Loucy (cell line): ENCODE measurements around the gene TP63.

ENCODE experiments used
- H2AFZ ChIP-seq: fragments of 200-600 bp; sonication (generic); 2 replicates; pipeline ENCODE4 v1.6.0; 2016; ENCODE audit warnings: antibody characterized with exemption, mild to moderate bottlenecking, low read length, moderate library complexity
- H3F3A ChIP-seq: fragments of 200-600 bp; 2 replicates; pipeline ENCODE4 v1.6.0; 2016; ENCODE audit warnings: antibody characterized with exemption, low read depth, mild to moderate bottlenecking
- H3K27me3 ChIP-seq: fragments of 200-600 bp; sonication (generic); 2 replicates; pipeline ENCODE4 v1.6.1; 2014; ENCODE audit warnings: low read length, mild to moderate bottlenecking; ENCODE audit not compliant: insufficient read depth, poor library complexity, severe bottlenecking
- H3K36me3 ChIP-seq: fragments of 200-600 bp; sonication (generic); 2 replicates; pipeline ENCODE4 v1.6.1; 2016; ENCODE audit warnings: low read length; ENCODE audit not compliant: insufficient read depth
- H3K4me1 ChIP-seq: fragments of 200-600 bp; sonication (generic); 2 replicates; pipeline ENCODE4 v1.5.1; 2014; ENCODE audit warnings: low read length, mild to moderate bottlenecking; ENCODE audit not compliant: insufficient read depth, poor library complexity, severe bottlenecking
- H3K4me2 ChIP-seq: fragments of 200-600 bp; sonication (generic); 2 replicates; pipeline ENCODE4 v1.6.0; 2014; ENCODE audit warnings: antibody characterized with exemption, low read length, low read depth, mild to moderate bottlenecking; ENCODE audit not compliant: poor library complexity, severe bottlenecking
- H3K4me3 ChIP-seq: fragments of 200-600 bp; sonication (generic); 2 replicates; pipeline ENCODE4 v1.5.1; 2014; ENCODE audit warnings: low read length, mild to moderate bottlenecking, mixed read lengths; ENCODE audit not compliant: poor library complexity, severe bottlenecking
- H3K79me2 ChIP-seq: fragments of 200-600 bp; sonication (generic); 2 replicates; pipeline ENCODE4 v1.6.1; 2014; ENCODE audit warnings: low read length; ENCODE audit not compliant: insufficient read depth
- H3K9ac ChIP-seq: fragments of 200-600 bp; sonication (generic); 2 replicates; pipeline ENCODE4 v1.6.0; 2014; ENCODE audit warnings: mild to moderate bottlenecking, low read depth, low read length, moderate library complexity; ENCODE audit not compliant: poor library complexity, severe bottlenecking
- H3K9me2 ChIP-seq: fragments of 200-600 bp; sonication (generic); replicated peaks from 2 replicates; pipeline ENCODE4 v1.6.1; 2016; ENCODE audit warnings: low read depth, low read length, mixed read lengths
- H3K9me3 ChIP-seq: fragments of 200-600 bp; sonication (generic); 2 replicates; pipeline ENCODE4 v1.6.1; 2014; ENCODE audit warnings: mild to moderate bottlenecking, antibody characterized with exemption, low read length, low read depth; ENCODE audit not compliant: insufficient read depth
- H4K20me1 ChIP-seq: fragments of 200-600 bp; sonication (generic); 2 replicates; pipeline ENCODE4 v1.6.0; 2014; ENCODE audit warnings: antibody characterized with exemption, low read length, mild to moderate bottlenecking; ENCODE audit not compliant: insufficient read depth, poor library complexity, severe bottlenecking
- CTCF ChIP-seq: fragments of 200-600 bp; sonication (generic); conservative IDR thresholded peaks from 2 replicates; pipeline ENCODE4 v1.5.1; 2014; ENCODE audit warnings: mild to moderate bottlenecking, antibody characterized with exemption, low read length
- EZH2phosphoT487 ChIP-seq: fragments of 200-600 bp; IDR thresholded peaks from 2 replicates; pipeline ENCODE4 v1.6.1; 2018; ENCODE audit warnings: antibody characterized with exemption, mild to moderate bottlenecking, moderate library complexity, borderline replicate concordance

TP63 gene

DNA sequence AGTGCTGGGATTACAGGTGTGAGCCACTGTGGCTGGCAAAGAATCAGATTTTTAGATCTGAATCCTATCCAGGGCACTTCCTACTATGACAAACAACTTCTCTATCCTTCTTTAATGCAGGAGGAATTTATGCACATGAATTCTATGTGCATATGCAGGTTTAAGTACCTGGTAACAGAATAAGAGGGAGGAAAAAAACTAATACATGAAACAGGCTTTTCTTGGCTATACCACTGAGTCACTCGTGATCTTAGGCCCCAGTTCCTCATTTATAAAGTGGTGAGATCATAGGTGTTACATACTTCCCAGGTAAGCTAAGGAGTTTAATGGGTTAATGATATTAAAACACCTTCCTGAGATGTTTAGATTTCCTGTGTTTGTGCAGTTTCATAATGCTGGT, 108.2 kb downstream of the TP63 start:
- Histone ChIP-seq H3K9me3 (peaks cover 1% of the 10 kb centered on the region; the same call in 1 of the 2 replicates), H3K4me2 (no peak overlapping the region), H4K20me1 (no peaks in the 10 kb centered on the region), H3K9me2 (no peaks in the 10 kb centered on the region; the same call in 1 of the 2 replicates), H3K4me1 (no peaks in the 10 kb centered on the region), H3K27me3 (no peaks in the 10 kb centered on the region), H2AFZ (no peak overlapping the region), H3K79me2 (no peaks in the 10 kb centered on the region), H3F3A (no peaks in the 10 kb centered on the region), H3K36me3 (no peaks in the 10 kb centered on the region), H3K9ac (no peak overlapping the region), H3K4me3 (no peak overlapping the region)
- TF ChIP-seq CTCF (no peak), EZH2phosphoT487 (no peak)

DNA sequence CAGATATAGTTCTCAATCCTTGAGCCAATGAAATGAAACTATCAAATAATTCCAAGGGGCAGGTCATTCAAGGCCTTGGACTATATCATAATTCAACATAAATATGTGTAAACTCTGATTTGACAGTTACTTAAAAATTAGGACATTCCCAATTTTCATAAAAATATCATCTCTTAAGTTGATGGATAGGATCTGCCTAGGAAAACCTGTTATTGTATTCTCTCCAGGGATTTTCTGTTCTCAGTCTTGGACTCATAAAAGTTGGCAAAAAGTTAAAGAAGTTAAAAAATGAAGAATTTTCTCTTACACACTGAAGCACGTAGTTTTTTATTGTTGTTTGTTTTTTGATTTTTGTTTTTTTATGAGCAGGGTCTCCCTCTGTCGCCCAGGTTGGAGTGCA, 109.0 kb downstream of the TP63 start:
- Histone ChIP-seq H2AFZ (no peak overlapping the region), H3K4me3 (no peak overlapping the region), H3K9ac (no peak overlapping the region), H3K27me3 (no peaks in the 10 kb centered on the region), H3K79me2 (no peaks in the 10 kb centered on the region), H4K20me1 (no peaks in the 10 kb centered on the region), H3K36me3 (no peaks in the 10 kb centered on the region), H3K4me2 (no peak overlapping the region), H3K9me3 (peaks cover 8% of the 10 kb centered on the region; the same call in 1 of the 2 replicates), H3K9me2 (no peaks in the 10 kb centered on the region; the same call in 1 of the 2 replicates), H3F3A (no peaks in the 10 kb centered on the region), H3K4me1 (no peaks in the 10 kb centered on the region)
- no peak for TF ChIP-seq CTCF
- no peak for TF ChIP-seq EZH2phosphoT487

GRCh38 chr3:189744235-189744634, 113.0 kb downstream of the TP63 start:
- Histone ChIP-seq H3K4me3 (no peak overlapping the region), H4K20me1 (no peaks in the 10 kb centered on the region), H3K4me1 (no peaks in the 10 kb centered on the region), H3K4me2 (no peak overlapping the region), H3K36me3 (no peaks in the 10 kb centered on the region), H3K79me2 (no peaks in the 10 kb centered on the region), H3K9me3 (peaks cover 16% of the 10 kb centered on the region), H2AFZ (no peak overlapping the region), H3K9ac (no peak overlapping the region), H3K27me3 (no peaks in the 10 kb centered on the region), H3F3A (no peaks in the 10 kb centered on the region), H3K9me2 (no peaks in the 10 kb centered on the region; the same call in 1 of the 2 replicates)
- TF ChIP-seq EZH2phosphoT487 (no peak), CTCF (no peak; the same call in 1 of the 2 replicates)
